SK-MEL-5 (cell line): ENCODE measurements around the gene ARHGAP35. TPM values are rescaled to one million over a fixed set of nuclear protein-coding genes. Genes with fewer than 3 reads are reported as not detected.
"Not testable (repeated sequence)": the region's sequence is repeated elsewhere in the genome, so short reads cannot be mapped to it uniquely, and the experiment has no call there.

ENCODE experiments used
- DNase-seq: peaks from one replicate; pipeline ENCODE4 v3.0.0-alpha.2; 2016; ENCODE audit warnings: low read depth, low spot score
- in situ Hi-C: cut with HindIII; loops from 2 replicates; pipeline ENCODE4 v1.10.0; 2016; ENCODE audit warnings: low sequenced_read_pairs, high pct_unique_total_duplicates, low pct_unique_long_range_greater_than_20kb
- polyA plus RNA-seq, 2 experiments: library from polyadenylated mRNA; depleted of rRNA; stranded (reverse); fragments of >200 nt; gene quantifications; 2 replicates each; pipeline ENCODE4 v1.2.3, GENCODE V29; 2015
- total RNA-seq: library from RNA; depleted of rRNA; stranded (reverse); fragments of >200 nt; shearing (Covaris generic); gene quantifications from 2 replicates; pipeline ENCODE4 v1.2.3, GENCODE V29; 2014; rRNA removed

The ARHGAP35 gene
- total RNA-seq = 14.2 and 16.8 TPM in 2 replicates
- 21.0 and 30.9 TPM in 2 replicates for polyA plus RNA-seq (2015; cell fraction: cytosol; rRNA removed)
- polyA plus RNA-seq (2015; cell fraction: nucleus; rRNA removed) = 5.9 and 11.5 TPM in 2 replicates

DNA sequence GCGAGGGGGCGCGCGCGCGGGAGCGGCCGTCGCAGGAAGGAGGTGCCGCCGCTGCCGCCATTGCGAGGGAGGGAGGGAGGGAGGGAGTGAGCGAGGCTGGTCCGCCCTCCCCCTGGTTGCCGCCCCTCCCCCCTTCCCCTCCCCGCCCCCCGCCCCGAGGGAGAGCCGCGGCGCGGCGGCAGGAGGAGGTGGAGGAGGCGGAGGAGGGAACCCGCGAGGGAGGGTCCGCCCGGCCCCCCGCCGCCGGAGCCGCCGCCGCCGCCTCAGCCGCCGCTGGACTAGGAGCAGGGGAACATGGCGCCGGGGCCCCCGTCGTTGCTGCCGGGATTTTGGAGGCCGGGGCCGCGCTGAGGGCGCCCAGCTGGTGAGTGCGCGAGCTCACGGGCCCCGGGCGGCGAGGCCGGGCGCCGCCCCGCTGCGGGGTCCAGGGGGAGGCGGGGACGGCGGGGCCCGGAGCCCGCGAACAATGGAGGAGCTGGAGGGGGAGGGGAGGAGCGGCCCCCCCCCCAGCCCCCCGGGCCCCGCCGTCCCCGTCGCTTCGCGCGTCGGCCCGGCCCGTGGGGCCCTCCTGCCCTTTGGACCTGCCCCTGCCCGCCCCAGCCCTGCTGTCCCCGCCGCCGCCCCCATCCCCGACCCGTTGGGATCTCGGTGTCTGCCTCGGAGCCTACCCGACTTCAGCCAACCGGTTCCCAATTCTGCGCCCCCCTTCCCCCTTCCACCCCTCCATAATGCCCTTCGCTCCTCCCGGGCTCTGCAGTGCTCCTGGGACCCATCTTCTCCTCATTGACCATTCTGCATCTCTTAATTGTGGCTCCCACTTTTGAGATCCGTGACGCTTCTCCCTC lies at the start of gene ARHGAP35:
ARHGAP35 (plus strand) TSS at position 152 of the 845 bp plus-strand sequence. CDS start 57,679 bp downstream, outside the sequence.
- in situ Hi-C loops = no loop called here
- DNase-seq = no peak

DNA sequence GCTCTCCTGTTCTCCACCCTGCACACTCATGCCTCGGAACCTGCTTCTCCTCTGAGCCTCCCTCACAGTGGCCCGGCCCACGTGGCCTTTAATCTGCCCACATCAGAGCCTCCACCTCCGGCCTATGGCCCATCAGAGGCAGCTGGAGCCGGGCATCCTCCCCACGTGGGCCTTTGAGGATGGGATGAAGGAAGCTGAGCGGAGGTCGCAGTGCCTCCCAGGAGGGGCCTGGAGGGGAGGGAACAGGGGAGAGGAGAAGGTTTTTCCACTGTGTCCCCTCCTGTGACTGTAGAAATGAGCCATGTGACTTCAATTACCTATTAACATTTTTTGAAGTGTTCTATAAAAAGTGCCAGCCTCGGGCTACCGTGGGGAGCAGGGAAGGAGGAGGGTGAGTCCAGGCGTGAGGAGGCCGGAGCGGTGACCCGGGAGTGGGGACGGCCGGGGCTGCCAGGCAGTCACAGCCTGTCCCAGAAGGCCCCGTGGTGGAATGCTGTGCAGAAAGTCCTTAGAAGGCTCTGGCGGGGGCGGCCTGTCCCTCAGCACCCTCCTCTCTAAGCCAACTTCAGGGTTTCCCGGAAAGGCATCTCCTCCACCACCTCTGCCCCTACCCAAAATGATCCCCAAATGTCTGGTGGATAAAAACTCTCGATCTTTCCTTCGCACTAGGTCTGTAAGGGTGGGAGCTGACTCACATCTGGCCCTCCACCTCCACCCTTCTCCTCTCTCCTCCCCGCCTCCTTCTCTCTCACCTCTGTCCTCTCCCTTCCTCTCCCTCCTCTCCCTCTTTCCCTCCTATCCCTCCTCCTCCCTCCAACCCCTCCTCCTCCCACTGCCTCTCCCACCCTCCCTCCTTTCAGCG lies 47.6 kb upstream of the ARHGAP35 start:
- in situ Hi-C loops = no loop called here
- DNase-seq = no peak

DNA sequence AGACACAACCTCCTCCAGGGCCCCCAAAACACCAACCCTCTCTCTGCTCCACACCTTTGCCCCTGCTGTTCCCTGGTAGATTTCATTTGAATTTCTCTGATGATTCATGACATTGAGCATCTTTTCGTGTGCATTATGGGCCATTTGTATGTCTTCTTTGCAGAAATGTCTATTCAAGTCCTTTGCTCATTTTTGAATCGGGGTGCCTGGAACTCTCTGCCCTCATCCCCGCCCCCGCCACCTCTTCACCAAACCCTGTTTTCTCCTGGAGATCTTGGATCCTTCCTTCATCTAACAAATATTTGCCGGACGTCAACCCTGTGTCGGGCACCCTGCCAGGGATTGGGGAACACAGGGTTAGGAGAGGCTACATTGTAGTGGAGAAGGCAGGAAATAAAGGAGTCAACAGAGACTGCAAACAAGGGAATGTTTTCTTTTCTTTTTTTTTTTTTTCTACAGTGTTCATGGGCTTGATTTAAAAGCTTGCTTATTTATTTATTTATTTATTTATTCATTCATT lies 46.9 kb upstream of the ARHGAP35 start:
- in situ Hi-C loops = no loop called here
- DNase-seq = no peak

DNA sequence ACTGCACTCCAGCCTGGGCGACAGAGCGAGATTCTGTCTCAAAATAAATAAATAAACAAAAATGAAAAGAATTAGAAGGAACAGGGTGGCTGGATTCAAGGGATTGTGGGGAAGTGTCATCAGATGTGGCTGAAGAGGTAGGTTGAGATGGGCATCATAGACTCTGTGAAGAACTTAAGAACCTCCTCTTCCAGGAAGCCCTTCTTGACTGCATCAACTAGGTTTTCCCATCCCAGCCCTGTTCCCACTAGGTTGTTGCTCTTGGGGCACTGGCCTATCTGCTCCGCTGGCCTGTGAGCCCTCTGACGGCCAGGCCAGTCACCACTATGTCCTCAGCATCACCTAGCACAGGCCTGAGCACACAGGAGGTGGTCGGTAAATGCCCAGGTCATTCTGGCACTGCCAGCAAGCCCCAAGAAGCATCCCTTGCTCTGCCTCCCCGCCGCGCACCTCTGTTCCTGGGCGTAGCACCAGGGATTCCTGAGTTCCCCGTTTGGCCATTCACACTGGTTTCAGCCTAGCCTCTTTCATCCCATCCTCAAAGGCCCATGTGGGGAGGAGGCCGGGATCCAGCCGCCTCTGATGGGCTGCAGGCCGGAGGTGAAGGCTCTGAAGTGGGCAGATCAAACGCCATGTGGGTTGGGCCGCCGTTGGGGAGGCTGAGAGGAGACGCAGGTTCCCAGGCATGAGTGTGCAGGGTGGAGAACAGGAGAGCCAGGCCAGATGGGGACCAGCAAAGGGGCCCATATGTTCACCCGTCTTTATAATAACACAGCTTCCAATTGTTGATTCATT lies 44.8 kb upstream of the ARHGAP35 start:
- in situ Hi-C loops = no loop called here
- no peak for DNase-seq

DNA sequence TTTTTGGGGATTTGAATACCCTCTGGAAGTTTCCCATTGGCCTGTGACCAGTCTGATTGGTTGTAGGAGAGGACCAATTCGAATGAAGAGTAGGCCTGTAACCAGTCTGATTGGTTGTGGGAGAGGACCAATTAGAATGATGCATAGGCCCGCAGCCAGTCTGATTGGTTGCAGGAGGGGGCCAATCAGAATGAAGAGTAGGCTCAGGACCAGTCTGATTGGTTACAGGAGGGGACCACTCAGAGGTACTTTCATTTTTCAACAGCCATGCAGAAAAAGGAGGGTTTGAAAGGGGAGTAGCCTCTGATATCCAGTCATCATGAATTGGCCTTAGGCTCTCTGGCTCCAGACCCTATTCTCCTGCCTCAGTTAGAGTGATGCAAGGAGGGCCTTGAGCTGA lies 42.0 kb upstream of the ARHGAP35 start:
- peak; percentile 37 for DNase-seq
- in situ Hi-C loops = no loop called here

DNA sequence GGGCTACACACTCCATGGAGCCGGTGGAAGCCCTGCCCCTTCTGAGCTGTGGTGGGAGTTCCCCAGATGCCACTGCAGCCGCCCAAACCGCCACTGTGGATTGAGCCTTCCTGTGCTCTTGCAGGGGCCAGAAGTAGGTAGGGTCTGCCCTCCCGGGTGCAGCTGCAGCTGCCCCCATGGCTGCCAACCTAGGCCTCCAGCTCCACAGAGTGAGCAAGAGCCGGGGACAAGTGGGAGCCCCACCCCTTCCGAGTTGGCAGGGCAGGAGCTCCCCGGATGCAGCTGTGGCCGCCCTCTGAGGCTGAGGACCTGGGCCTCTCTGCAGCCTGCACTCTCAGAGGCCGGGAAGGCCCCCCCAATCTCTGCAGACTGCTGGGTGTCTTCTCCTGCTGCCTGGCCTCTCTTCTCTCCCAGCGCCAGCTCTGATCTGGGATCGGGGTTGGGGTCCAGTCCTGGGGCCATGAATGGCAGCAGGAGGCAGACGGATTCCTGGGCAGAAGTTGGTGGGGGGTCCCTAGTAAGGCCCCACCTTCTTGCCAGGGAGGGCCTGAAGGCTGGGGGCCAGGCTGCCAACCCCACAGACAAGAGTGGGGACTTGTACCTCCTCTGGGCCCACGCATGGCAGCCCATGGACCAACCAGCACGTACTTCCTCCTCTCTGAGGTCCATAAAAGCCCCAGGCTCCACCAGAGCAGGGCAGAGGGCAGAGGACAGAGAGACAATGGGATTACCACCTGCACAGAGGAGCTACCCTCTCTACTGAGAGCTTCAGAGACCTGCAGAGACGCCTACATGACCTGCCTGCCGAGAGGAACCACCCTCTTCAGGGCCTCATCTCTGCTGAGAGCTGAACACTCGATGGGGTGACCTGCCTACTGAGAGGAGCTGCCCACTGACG lies 39.0 kb upstream of the ARHGAP35 start:
- DNase-seq = no peak
- in situ Hi-C loops = no loop called here

DNA sequence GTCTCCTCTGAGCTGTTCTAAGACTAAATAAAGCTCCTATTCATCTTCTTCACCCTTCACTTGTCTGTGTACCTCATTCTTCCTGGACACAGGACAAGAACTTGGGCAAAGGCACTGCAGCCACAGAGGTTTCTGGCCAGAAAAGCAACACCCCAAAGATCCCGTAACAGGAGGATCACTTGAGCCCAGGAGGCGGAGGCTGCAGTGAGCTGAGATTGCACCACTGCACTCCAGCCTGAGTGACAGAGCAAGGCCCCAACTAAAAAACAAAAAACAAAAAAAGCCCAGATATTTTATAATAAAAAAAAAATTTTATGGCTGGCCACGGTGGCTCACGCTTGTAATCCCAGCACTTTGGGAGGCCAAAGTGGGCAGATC lies 38.4 kb upstream of the ARHGAP35 start:
- in situ Hi-C loops, DNase-seq: not testable (repeated sequence)

DNA sequence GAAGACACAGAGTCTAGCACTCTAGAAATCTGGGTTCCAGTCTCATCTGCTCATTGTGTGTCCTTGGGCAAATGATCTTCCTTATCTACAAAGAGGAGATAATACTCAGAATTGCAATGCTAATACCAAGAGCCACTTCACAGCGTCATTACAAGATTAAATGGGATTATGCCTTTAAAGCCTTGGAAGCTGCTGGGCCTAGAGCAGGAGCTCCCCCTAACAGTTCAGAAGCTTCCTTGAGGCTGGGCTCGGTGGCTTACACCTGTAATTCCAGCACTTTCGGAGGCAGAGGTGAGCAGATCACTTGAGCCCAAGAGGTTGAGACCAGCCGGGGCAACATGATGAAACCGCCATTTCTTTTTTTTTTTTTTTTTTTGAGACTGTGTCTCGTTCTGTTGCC lies 37.7 kb upstream of the ARHGAP35 start:
- DNase-seq = no peak
- in situ Hi-C loops = no loop called here

DNA sequence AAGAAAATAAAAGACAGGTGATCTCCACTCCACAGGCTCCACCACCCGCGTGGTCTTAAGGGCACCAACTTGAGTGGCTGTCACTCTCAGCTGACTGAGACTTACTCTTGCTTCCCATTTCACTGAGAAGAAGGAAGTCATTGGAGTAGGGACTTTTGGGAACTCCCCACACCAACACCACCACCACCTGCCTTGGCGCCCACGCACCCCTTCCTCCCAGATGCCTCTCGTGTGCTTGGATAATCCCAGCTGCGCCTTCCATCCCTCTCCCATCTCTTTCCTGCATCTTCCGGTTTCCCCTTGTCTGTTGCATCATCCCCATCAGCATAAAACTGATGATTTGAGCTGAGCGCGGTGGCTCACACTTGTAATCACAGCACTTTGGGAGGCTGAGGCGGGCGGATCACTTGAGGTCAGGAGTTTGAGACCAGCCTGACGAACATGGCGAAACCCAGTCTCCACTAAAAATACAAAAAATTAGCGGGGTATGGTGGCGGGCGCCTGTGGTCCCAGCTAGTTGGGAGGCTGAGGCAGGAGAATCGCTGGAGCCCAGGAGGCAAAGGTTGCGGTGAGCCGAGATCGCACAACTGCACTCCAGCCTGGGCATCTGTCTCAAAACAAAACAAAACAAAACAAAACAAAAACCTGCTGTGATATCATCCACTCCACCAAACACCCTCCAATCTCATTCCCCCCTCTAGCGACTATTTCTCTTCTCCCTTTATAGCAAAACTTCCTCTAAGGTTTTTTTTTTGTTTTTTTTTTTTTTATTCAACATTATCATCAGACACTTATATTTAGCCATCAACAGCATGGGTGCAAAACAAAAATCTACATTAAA lies 35.7 kb upstream of the ARHGAP35 start:
- DNase-seq = no peak
- in situ Hi-C loops = no loop called here

DNA sequence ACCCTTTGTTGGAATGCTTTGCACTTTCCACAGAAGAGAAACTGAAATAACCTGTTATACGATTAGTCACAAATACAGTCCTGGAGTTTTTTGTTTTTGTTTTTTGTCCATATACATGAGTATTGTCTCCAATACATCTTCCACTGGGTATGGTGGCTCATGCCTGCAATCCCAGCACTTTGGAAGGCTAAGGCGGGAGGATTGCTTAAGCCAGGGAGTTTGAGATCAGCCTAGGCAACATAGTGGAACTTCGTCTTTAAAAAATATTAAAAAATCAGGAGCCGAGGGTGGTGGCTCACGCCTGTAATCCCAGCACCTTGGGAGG lies 35.1 kb upstream of the ARHGAP35 start:
- in situ Hi-C loops = no loop called here
- no peak for DNase-seq

DNA sequence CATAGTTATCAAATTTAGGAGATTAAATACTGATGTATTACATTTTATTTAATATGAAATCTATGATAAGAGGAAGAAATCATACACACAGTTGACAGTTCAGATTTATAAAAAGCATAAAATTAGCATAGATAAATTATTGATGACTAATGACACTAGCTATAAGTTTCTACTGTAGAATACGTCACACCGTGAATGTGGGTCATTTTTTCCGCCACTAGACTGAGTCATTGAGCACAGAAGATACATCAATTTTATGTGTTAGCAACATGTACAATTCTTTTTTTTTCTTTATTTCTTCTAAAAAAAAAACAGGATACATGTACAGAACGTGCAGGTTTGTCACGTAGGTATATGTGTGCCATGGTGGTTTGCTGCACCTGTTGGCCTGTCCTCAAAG lies 32.3 kb upstream of the ARHGAP35 start:
- no peak for DNase-seq
- in situ Hi-C loops = no loop called here

DNA sequence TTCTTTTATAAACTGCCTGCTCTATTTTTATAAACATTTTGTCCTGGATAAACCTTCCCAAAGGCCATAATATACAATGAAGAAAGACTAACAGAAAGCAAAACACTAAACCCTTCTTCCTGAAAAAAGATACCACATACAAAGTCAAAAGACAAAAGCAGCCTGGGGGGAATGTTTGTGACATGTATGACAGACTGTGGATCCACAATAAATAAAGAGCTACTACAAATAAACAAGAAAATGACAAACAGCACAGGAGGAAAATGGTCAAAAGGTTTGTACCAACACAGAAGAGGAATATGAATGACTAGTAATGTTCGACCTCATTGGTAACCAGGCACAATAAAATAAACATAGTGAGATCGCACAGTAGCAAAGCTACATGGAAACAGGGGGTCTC lies 29.9 kb upstream of the ARHGAP35 start:
- no peak for DNase-seq
- in situ Hi-C loops = no loop called here

DNA sequence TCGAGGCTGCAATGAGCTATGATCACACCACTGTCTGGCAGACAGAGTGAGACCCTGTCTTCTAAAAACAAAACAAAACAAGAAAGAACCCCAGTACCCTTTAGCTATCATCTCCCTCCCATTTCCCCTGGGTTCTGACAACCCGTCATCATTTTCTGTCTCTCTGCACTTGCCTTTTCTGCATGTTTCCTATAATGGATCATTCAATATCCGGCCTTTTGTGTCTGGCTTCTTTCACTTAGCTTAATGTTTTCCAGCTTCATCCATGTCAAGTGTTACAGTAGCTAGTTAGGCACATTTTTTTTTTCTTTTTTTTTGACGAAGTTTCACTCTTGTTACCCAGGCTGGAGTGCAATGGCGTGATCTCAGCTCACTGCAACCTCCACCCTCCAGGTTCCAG lies 26.7 kb upstream of the ARHGAP35 start:
- in situ Hi-C loops = no loop called here
- no peak for DNase-seq

DNA sequence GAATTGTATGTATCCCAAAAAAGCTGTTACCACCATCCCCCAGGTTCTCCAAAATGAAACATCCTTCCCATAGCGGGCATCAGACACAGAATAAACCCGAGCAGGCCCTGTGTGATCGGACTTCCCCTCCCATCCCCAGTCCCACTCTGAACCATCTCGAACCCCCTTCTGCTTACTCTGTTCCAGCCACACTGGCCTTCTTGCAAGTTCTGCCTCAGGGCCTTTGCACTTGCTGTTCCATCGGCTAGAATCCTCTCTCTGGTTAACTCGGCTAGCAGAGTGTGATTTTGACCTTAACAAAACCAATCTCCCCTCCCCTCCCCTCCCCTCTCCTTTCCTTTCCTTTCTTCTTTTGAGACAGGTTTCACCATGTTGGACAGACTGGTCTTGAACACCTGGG lies 25.8 kb upstream of the ARHGAP35 start:
- in situ Hi-C loops = no loop called here
- no peak for DNase-seq

DNA sequence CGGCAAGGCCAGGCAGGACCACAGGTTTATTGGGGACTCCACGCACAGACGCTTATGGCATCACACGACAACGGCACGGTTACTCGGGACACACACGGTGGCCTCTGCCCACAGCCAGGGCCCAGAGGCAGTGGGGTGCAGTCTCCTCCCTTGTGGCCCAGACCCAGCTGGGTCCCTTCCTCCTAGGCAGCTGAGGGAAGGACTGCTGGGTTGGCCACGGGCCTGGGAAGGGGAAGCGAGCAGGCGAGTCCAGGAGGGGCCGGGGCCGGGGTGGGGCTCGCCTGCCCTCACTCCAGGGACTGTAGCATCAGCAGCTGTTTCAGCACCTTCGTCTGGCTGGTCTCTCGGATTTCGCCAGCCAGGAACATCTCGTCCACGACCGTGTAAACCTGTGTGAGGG lies 22.6 kb upstream of the ARHGAP35 start:
- in situ Hi-C loops = no loop called here
- DNase-seq = no peak
